ENCODE data around the gene ATP6V0A1. TPM values are rescaled to one million over a fixed set of nuclear protein-coding genes. Genes with fewer than 3 reads are reported as not detected.

ATP6V0A1 gene
- total and polyA plus RNA-seq, 2 donors from 2014 or later: 108 to 110 TPM

DNA sequence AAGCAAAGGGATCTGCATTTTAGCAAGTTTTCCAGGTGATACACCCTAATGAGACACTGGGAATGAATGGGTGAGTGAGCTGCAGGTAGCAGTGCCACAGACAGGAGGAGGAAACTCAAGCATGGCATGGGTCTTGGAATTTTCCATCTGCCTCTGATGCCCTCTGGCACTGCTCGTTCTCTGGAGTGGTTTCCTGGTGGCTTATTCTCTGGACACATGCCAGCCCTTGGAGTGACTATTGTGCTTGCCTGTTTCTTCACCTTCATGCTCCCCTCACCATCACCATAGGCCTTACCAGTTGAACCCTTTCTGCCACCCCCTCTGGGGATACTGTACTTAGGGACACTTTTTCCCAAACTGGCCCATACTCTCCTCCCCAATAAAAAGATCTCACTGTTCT is 104.9 kb downstream of the ATP6V0A1 start:
- Histone ChIP-seq H3K4me3 (ENCODE audit: low read length in 3 of 3) (peak overlapping the region in 2 of 3 donors; percentile 90 to 94), H3K9me3 (ENCODE audit: control insufficient read depth in 2 of 3, insufficient read depth in 1 of 3, low read length in 3 of 3) (no peaks in the 10 kb centered on the region), H3K27ac (ENCODE audit: low read depth in 2 of 2, low read length in 2 of 2) (peak overlapping the region in 1 of 2 donors; percentile 81), H3K9ac (ENCODE audit: low read length in 3 of 3) (peak overlapping the region in 1 of 3 donors; percentile 96), H3K27me3 (ENCODE audit: control insufficient read depth, insufficient read depth, low read length) (no peaks in the 10 kb centered on the region), H3K4me1 (ENCODE audit: control insufficient read depth in 2 of 3, insufficient read depth in 2 of 3, low read depth in 1 of 3, low read length in 3 of 3) (peaks cover 0 to 43% (median 21%) of the 10 kb centered on the region in 3 donors), H3K36me3 (ENCODE audit: control insufficient read depth in 2 of 3, insufficient read depth in 3 of 3, low read length in 3 of 3) (peaks cover 6 to 19% (median 12%) of the 10 kb centered on the region in 3 donors)
- FAIRE-seq: no peak
- intact Hi-C loops (cut with DNase I): no loop called here
- DNase-seq: peak in 1 of 5 donors; percentile 59
- TF ChIP-seq, protein P1, sequence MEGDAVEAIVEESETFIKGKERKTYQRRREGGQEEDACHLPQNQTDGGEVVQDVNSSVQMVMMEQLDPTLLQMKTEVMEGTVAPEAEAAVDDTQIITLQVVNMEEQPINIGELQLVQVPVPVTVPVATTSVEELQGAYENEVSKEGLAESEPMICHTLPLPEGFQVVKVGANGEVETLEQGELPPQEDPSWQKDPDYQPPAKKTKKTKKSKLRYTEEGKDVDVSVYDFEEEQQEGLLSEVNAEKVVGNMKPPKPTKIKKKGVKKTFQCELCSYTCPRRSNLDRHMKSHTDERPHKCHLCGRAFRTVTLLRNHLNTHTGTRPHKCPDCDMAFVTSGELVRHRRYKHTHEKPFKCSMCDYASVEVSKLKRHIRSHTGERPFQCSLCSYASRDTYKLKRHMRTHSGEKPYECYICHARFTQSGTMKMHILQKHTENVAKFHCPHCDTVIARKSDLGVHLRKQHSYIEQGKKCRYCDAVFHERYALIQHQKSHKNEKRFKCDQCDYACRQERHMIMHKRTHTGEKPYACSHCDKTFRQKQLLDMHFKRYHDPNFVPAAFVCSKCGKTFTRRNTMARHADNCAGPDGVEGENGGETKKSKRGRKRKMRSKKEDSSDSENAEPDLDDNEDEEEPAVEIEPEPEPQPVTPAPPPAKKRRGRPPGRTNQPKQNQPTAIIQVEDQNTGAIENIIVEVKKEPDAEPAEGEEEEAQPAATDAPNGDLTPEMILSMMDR (IDR thresholded peaks at IDR 0.05; ENCODE audit: borderline replicate concordance, extremely low read depth, insufficient read depth): no peak

DNA sequence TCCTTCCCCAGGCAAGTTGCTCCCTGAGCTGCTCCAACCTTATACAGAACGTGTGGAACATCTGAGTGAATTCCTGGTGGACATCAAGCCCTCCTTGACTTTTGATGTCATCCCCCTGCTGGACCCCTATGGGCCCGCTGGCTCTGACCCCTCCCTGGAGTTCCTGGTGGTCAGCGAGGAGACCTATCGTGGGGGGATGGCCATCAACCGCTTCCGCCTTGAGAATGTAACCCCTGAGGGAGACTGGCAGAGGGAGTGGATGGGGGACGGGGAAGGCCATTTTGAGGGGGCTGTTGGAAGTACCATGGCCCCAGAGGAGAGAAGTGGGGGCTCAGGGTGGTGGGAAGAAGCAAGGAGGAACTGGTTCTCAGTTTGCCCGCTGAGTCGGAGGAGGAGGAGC is 105.3 kb downstream of the ATP6V0A1 start:
- Histone ChIP-seq H3K4me3 (ENCODE audit: low read length in 3 of 3) (peak overlapping the region in 1 of 3 donors; percentile 94), H3K27me3 (ENCODE audit: control insufficient read depth, insufficient read depth, low read length) (no peaks in the 10 kb centered on the region), H3K9ac (ENCODE audit: low read length in 3 of 3) (peak overlapping the region in 1 of 3 donors; percentile 96), H3K9me3 (ENCODE audit: control insufficient read depth in 2 of 3, insufficient read depth in 1 of 3, low read length in 3 of 3) (no peaks in the 10 kb centered on the region), H3K36me3 (ENCODE audit: control insufficient read depth in 2 of 3, insufficient read depth in 3 of 3, low read length in 3 of 3) (peaks cover 6 to 23% (median 15%) of the 10 kb centered on the region in 3 donors), H3K27ac (ENCODE audit: low read depth in 2 of 2, low read length in 2 of 2) (peak overlapping the region; percentile 41 to 68), H3K4me1 (ENCODE audit: control insufficient read depth in 2 of 3, insufficient read depth in 2 of 3, low read depth in 1 of 3, low read length in 3 of 3) (peaks cover 0 to 43% (median 21%) of the 10 kb centered on the region in 3 donors)
- TF ChIP-seq, protein P1 (IDR thresholded peaks at IDR 0.05; ENCODE audit: borderline replicate concordance, extremely low read depth, insufficient read depth): no peak
- DNase-seq (peak in 2 of 5 donors; percentile 50 to 69), FAIRE-seq (no peak)
- intact Hi-C loops (cut with DNase I): no loop called here

DNA sequence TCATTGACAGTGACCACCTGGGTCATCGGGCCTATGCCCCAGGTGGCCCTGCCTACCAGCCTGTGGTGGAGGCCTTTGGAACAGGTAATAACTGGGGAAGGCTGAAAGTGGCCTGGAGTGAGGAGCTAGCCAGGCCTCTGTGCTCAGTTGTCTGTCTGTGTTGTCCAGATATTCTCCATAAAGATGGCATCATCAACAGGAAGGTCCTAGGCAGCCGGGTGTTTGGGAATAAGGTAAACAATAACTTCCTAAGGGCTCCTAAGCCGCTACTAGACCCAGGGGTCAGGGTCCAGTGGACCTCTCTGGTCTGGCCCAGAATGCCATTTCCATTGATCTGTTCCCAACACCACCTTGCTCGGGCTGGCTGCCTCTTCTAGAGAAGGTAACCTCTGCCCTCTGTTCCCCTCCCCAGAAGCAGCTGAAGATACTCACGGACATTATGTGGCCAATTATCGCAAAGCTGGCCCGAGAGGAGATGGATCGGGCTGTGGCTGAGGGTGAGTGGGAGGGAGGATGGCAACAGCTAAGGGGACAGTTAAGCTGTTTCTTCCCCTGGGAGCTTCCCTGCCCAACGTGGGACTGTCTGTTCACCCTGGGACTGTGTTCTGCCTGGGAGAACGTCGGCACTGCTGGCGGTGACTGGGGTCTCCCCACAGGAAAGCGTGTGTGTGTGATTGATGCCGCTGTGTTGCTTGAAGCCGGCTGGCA is 106.3 kb downstream of the ATP6V0A1 start:
- no peaks in the 10 kb centered on the region for H3K27me3 ChIP-seq (ENCODE audit: control insufficient read depth, insufficient read depth, low read length)
- no peak for FAIRE-seq
- TF ChIP-seq, protein P1 (IDR thresholded peaks at IDR 0.05; ENCODE audit: borderline replicate concordance, extremely low read depth, insufficient read depth): no peak
- peak overlapping the region in 1 of 3 donors; percentile 96 for H3K9ac ChIP-seq (ENCODE audit: low read length in 3 of 3)
- peaks cover 6 to 33% (median 23%) of the 10 kb centered on the region in 3 donors for H3K36me3 ChIP-seq (ENCODE audit: control insufficient read depth in 2 of 3, insufficient read depth in 3 of 3, low read length in 3 of 3)
- peak in 1 of 5 donors; percentile 69 for DNase-seq
- intact Hi-C loops (cut with DNase I): no loop called here
- H3K4me1 ChIP-seq (ENCODE audit: control insufficient read depth in 2 of 3, insufficient read depth in 2 of 3, low read depth in 1 of 3, low read length in 3 of 3): peaks cover 0 to 43% (median 21%) of the 10 kb centered on the region in 3 donors
- H3K27ac ChIP-seq (ENCODE audit: low read depth in 2 of 2, low read length in 2 of 2): no peak overlapping the region
- H3K9me3 ChIP-seq (ENCODE audit: control insufficient read depth in 2 of 3, insufficient read depth in 1 of 3, low read length in 3 of 3): no peaks in the 10 kb centered on the region
- no peak overlapping the region for H3K4me3 ChIP-seq (ENCODE audit: low read length in 3 of 3)

Data from kidney (tissue), 14 donors.